ENCODE data around the gene PEMT. TPM values are rescaled to one million over a fixed set of nuclear protein-coding genes. Genes with fewer than 3 reads are reported as not detected.

The PEMT gene
- total and polyA plus RNA-seq, 3 experiments from 2014 or later: 31.9 to 42.1 (median 34.6) TPM

GRCh38 chr17:17580662-17581470 is 10.6 kb downstream of the PEMT start:
- Mint-ChIP-seq H3K27me3 (no peaks in the 10 kb centered on the region), H3K27ac (no peak overlapping the region), H3K4me1 (no peaks in the 10 kb centered on the region), H3K9me3 (no peaks in the 10 kb centered on the region), H3K36me3 (peaks cover 0 to 11% (median 0%) of the 10 kb centered on the region in 3 donors), H3K4me3 (no peak overlapping the region)
- H3K9me3 ChIP-seq (ENCODE audit: low read length): no peaks in the 10 kb centered on the region
- no peaks in the 10 kb centered on the region for H3K36me3 ChIP-seq (ENCODE audit: insufficient read depth, low read length)
- no peaks in the 10 kb centered on the region for H3K27me3 ChIP-seq (ENCODE audit: insufficient read depth, low read length, poor library complexity, severe bottlenecking)
- no peaks in the 10 kb centered on the region for H3K4me1 ChIP-seq (ENCODE audit: insufficient read depth, low read length)
- H3K4me3 ChIP-seq (ENCODE audit: low read length): no peak overlapping the region
- DNase-seq: no peak
- POLR2A ChIA-PET: no interaction called here
- no peak overlapping the region for H3K27ac ChIP-seq (ENCODE audit: low read depth, low read length)
- CTCF ChIA-PET: no interaction called here

GRCh38 chr17:17579691-17580090 is 11.8 kb downstream of the PEMT start:
- H3K27me3 ChIP-seq (ENCODE audit: insufficient read depth, low read length, poor library complexity, severe bottlenecking): no peaks in the 10 kb centered on the region
- Mint-ChIP-seq H3K9me3 (no peaks in the 10 kb centered on the region), H3K4me3 (no peak overlapping the region), H3K27me3 (no peaks in the 10 kb centered on the region), H3K36me3 (peaks cover 0 to 17% (median 0%) of the 10 kb centered on the region in 3 donors), H3K4me1 (no peaks in the 10 kb centered on the region), H3K27ac (no peak overlapping the region)
- no peak overlapping the region for H3K27ac ChIP-seq (ENCODE audit: low read depth, low read length)
- H3K9me3 ChIP-seq (ENCODE audit: low read length): no peaks in the 10 kb centered on the region
- no peak for DNase-seq
- ChIA-PET CTCF (no interaction called here), POLR2A (no interaction called here)
- H3K4me1 ChIP-seq (ENCODE audit: insufficient read depth, low read length): no peaks in the 10 kb centered on the region
- H3K4me3 ChIP-seq (ENCODE audit: low read length): no peak overlapping the region
- H3K36me3 ChIP-seq (ENCODE audit: insufficient read depth, low read length): no peaks in the 10 kb centered on the region

DNA sequence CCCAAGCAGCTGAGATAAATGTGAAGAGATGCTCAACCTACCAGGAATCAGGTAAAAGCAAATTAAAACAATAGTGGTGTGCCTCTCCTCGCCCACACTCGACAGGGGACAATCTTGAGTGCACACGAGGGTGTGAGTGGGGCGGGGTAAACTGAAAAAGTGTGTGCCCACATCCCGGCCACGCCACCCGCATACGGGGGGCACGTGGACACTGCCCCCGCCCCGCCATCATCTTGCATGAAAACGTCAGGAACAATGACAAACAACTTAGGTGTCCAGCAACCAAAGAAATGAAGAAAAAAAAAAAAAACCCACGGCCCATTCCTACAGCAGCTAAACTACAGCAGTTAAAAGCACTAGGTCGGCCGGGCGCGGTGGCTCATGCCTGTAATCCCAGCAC is 14.1 kb downstream of the PEMT start:
- ChIA-PET CTCF (interaction anchor here (1.2 kb wide), 1 partner anchor 80 kb away, joined by 3 read pairs; no protein-coding TSS in a partner anchor), POLR2A (no interaction called here)
- no peak overlapping the region for H3K27ac Mint-ChIP-seq
- no peaks in the 10 kb centered on the region for H3K36me3 ChIP-seq (ENCODE audit: insufficient read depth, low read length)
- no peaks in the 10 kb centered on the region for H3K9me3 ChIP-seq (ENCODE audit: low read length)
- H3K4me1 Mint-ChIP-seq: no peaks in the 10 kb centered on the region
- no peak for DNase-seq
- peaks cover 0 to 20% (median 0%) of the 10 kb centered on the region in 3 donors for H3K36me3 Mint-ChIP-seq
- no peak overlapping the region for H3K27ac ChIP-seq (ENCODE audit: low read depth, low read length)
- H3K4me3 ChIP-seq (ENCODE audit: low read length): no peak overlapping the region
- no peaks in the 10 kb centered on the region for H3K4me1 ChIP-seq (ENCODE audit: insufficient read depth, low read length)
- no peaks in the 10 kb centered on the region for H3K27me3 Mint-ChIP-seq
- no peak overlapping the region for H3K4me3 Mint-ChIP-seq
- no peaks in the 10 kb centered on the region for H3K9me3 Mint-ChIP-seq
- no peaks in the 10 kb centered on the region for H3K27me3 ChIP-seq (ENCODE audit: insufficient read depth, low read length, poor library complexity, severe bottlenecking)

GRCh38 chr17:17576772-17577234 is 14.7 kb downstream of the PEMT start:
- no peak overlapping the region for H3K27ac ChIP-seq (ENCODE audit: low read depth, low read length)
- H3K27me3 ChIP-seq (ENCODE audit: insufficient read depth, low read length, poor library complexity, severe bottlenecking): no peaks in the 10 kb centered on the region
- Mint-ChIP-seq H3K4me3 (no peak overlapping the region), H3K27ac (peak overlapping the region in 1 of 8 donors; percentile 47), H3K4me1 (no peaks in the 10 kb centered on the region), H3K9me3 (no peaks in the 10 kb centered on the region), H3K27me3 (no peaks in the 10 kb centered on the region), H3K36me3 (peaks cover 0 to 22% (median 0%) of the 10 kb centered on the region in 3 donors)
- H3K9me3 ChIP-seq (ENCODE audit: low read length): no peaks in the 10 kb centered on the region
- POLR2A ChIA-PET: no interaction called here
- CTCF ChIA-PET: interaction anchor here (0.6 to 1.2 kb wide), 2 partner anchors 80 to 194 kb away, joined by 3 read pairs; no protein-coding TSS in a partner anchor
- DNase-seq: no peak
- no peak overlapping the region for H3K4me3 ChIP-seq (ENCODE audit: low read length)
- H3K4me1 ChIP-seq (ENCODE audit: insufficient read depth, low read length): no peaks in the 10 kb centered on the region
- H3K36me3 ChIP-seq (ENCODE audit: insufficient read depth, low read length): no peaks in the 10 kb centered on the region

GRCh38 chr17:17575360-17576251 is 15.9 kb downstream of the PEMT start:
- Histone ChIP-seq H3K36me3 (ENCODE audit: insufficient read depth, low read length) (no peaks in the 10 kb centered on the region), H3K27me3 (ENCODE audit: insufficient read depth, low read length, poor library complexity, severe bottlenecking) (no peaks in the 10 kb centered on the region), H3K4me3 (ENCODE audit: low read length) (no peak overlapping the region), H3K27ac (ENCODE audit: low read depth, low read length) (no peak overlapping the region), H3K4me1 (ENCODE audit: insufficient read depth, low read length) (no peaks in the 10 kb centered on the region), H3K9me3 (ENCODE audit: low read length) (no peaks in the 10 kb centered on the region)
- H3K9me3 Mint-ChIP-seq: no peaks in the 10 kb centered on the region
- no peaks in the 10 kb centered on the region for H3K4me1 Mint-ChIP-seq
- H3K27me3 Mint-ChIP-seq: no peaks in the 10 kb centered on the region
- ChIA-PET POLR2A (no interaction called here), CTCF (no interaction called here)
- H3K4me3 Mint-ChIP-seq: no peak overlapping the region
- H3K27ac Mint-ChIP-seq: no peak overlapping the region
- H3K36me3 Mint-ChIP-seq: peaks cover 0 to 24% (median 2%) of the 10 kb centered on the region in 3 donors
- no peak for DNase-seq

DNA sequence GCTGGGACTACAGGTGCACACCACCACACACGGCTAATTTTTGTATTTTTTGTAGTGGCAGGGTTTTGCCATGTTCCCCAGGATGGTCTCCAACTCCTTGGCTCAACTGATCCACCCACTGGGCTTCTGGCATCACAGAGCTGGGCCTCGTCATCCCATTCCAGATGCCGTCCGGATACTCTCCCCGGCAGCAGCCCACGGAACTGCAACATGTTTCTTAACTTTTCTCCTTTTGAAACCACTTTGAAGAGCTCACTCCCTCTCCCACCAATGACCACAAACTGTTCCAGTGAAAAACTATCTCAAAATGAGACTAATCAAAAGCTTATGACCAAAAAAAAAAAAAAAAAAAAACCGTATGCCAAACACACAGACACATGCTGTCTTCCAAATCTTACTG is 17.6 kb downstream of the PEMT start:
- no peaks in the 10 kb centered on the region for H3K27me3 ChIP-seq (ENCODE audit: insufficient read depth, low read length, poor library complexity, severe bottlenecking)
- H3K36me3 Mint-ChIP-seq: peaks cover 0 to 24% (median 2%) of the 10 kb centered on the region in 3 donors
- no peaks in the 10 kb centered on the region for H3K36me3 ChIP-seq (ENCODE audit: insufficient read depth, low read length)

DNA sequence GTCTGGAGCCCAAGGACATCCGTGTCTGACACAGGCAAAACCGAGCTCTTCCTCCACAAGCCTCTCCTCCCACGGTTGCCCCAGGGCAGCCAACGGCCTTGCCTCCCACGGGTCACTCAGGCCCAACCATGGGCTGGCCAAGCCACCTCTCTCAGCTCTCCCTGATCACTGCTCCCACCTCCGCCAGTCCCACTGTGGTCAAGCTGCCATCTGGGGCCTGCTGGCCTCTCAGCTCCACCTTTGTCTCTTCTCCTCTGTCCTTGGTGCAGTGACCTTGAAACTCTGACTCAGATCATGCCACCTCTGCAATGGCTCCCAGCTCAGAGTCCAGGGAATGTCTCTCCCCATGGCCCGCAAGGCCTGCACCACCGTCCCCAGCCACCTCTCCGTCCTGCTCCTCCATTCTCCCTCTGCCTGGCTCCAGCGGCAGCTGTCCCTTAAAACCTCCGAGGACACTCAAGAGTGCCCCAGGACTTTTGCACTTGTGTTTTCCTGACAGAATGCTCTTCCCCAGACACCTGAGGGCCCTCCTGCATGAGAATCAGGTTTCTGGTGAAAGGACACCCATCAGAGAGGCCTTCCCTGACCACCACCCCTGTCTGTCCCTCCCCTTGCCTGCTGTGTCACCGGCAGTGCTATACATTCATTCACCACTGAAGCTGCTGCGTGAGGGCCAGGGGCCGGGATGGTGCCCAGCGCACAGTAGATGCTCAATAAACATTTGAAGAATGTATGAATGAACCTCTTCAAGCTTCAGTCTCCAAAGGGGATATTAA is 19.3 kb downstream of the PEMT start:
- Histone ChIP-seq H3K4me1 (ENCODE audit: insufficient read depth, low read length) (no peaks in the 10 kb centered on the region), H3K9me3 (ENCODE audit: low read length) (no peaks in the 10 kb centered on the region), H3K27me3 (ENCODE audit: insufficient read depth, low read length, poor library complexity, severe bottlenecking) (no peaks in the 10 kb centered on the region), H3K4me3 (ENCODE audit: low read length) (no peak overlapping the region), H3K27ac (ENCODE audit: low read depth, low read length) (no peak overlapping the region), H3K36me3 (ENCODE audit: insufficient read depth, low read length) (no peaks in the 10 kb centered on the region)
- ChIA-PET POLR2A (no interaction called here), CTCF (no interaction called here)
- Mint-ChIP-seq H3K4me3 (no peak overlapping the region), H3K36me3 (peaks cover 0 to 24% (median 2%) of the 10 kb centered on the region in 3 donors), H3K27me3 (no peaks in the 10 kb centered on the region), H3K9me3 (no peaks in the 10 kb centered on the region), H3K27ac (peak overlapping the region in 1 of 8 donors; percentile 60), H3K4me1 (peaks cover 0 to 2% (median 0%) of the 10 kb centered on the region in 3 donors)
- no peak for DNase-seq

More for the DNA sequence above, 17.6 kb downstream of the PEMT start:
- Mint-ChIP-seq H3K4me1 (no peaks in the 10 kb centered on the region), H3K4me3 (no peak overlapping the region), H3K27ac (no peak overlapping the region), H3K9me3 (no peaks in the 10 kb centered on the region), H3K27me3 (no peaks in the 10 kb centered on the region)
- H3K4me3 ChIP-seq (ENCODE audit: low read length): no peak overlapping the region
- H3K27ac ChIP-seq (ENCODE audit: low read depth, low read length): no peak overlapping the region
- ChIA-PET POLR2A (no interaction called here), CTCF (no interaction called here)
- no peaks in the 10 kb centered on the region for H3K4me1 ChIP-seq (ENCODE audit: insufficient read depth, low read length)
- no peak for DNase-seq
- H3K9me3 ChIP-seq (ENCODE audit: low read length): no peaks in the 10 kb centered on the region
